IPS DF 6.9 (cell line): Measurements from ENCODE around the gene TSPO.
A peak's percentile ranks its signal among the peaks of the same experiment; 100 is the strongest.

Experiments
- DNase-seq: peaks from one replicate; pipeline ENCODE4 v3.0.0-alpha.2; 2013; ENCODE audit warnings: low read depth, low spot score
- H3K27ac ChIP-seq: one replicate; pipeline ENCODE4 v1.5.1; 2013; ENCODE audit warnings: low read length, control low read depth
- H3K27me3 ChIP-seq: 2 replicates; pipeline ENCODE4 v1.6.1; 2013; ENCODE audit warnings: mild to moderate bottlenecking, low read length; ENCODE audit not compliant: control insufficient read depth, insufficient read depth
- H3K36me3 ChIP-seq: 2 replicates; pipeline ENCODE4 v1.6.1; 2013; ENCODE audit warnings: low read length; ENCODE audit not compliant: control insufficient read depth, insufficient read depth
- H3K4me1 ChIP-seq: 2 replicates; pipeline ENCODE4 v1.6.1; 2013; ENCODE audit warnings: low read length; ENCODE audit not compliant: control insufficient read depth, insufficient read depth
- H3K4me3 ChIP-seq: 2 replicates; pipeline ENCODE4 v1.5.1; 2013; ENCODE audit warnings: mild to moderate bottlenecking, low read length
- H3K9me3 ChIP-seq: 2 replicates; pipeline ENCODE4 v1.6.1; 2013; ENCODE audit warnings: low read length, inconsistent platforms; ENCODE audit not compliant: control insufficient read depth, insufficient read depth
- WGBS: extraction: QIAGEN DNeasy Blood & Tissue Kit; methylation state at CpG from one replicate; pipeline ENCODE4 v1.1.7; 2013; ENCODE audit warnings: mixed read lengths, missing lambda C conversion rate; ENCODE audit not compliant: insufficient read length, insufficient coverage; 5-methylcytosine and 5-hydroxymethylcytosine counted together

TSPO gene

GRCh38 chr22:43201486-43202219 is 50.3 kb downstream of the TSPO start:
- peaks cover 7% of the 10 kb centered on the region; the same call in 1 of the 2 replicates for H3K4me1 ChIP-seq
- no peak overlapping the region for H3K27ac ChIP-seq
- no peaks in the 10 kb centered on the region for H3K36me3 ChIP-seq
- DNase-seq: no peak
- H3K9me3 ChIP-seq: no peaks in the 10 kb centered on the region
- no peaks in the 10 kb centered on the region for H3K27me3 ChIP-seq
- no CpG with 5 or more reads among the region's 26 CpGs for WGBS
- no peak overlapping the region for H3K4me3 ChIP-seq

GRCh38 chr22:43202326-43202725 is 51.0 kb downstream of the TSPO start:
- DNase-seq: no peak
- no peaks in the 10 kb centered on the region for H3K27me3 ChIP-seq
- no CpG with 5 or more reads among the region's 10 CpGs for WGBS
- no peak overlapping the region for H3K4me3 ChIP-seq
- H3K36me3 ChIP-seq: no peaks in the 10 kb centered on the region
- peaks cover 7% of the 10 kb centered on the region; the same call in 1 of the 2 replicates for H3K4me1 ChIP-seq
- H3K27ac ChIP-seq: no peak overlapping the region
- H3K9me3 ChIP-seq: no peaks in the 10 kb centered on the region

- H3K9me3 ChIP-seq: no peaks in the 10 kb centered on the region
- peaks cover 7% of the 10 kb centered on the region; the same call in 1 of the 2 replicates for H3K4me1 ChIP-seq
- WGBS: no CpG with 5 or more reads among the region's 13 CpGs
- no peaks in the 10 kb centered on the region for H3K36me3 ChIP-seq
- H3K27me3 ChIP-seq: no peaks in the 10 kb centered on the region
- DNase-seq: no peak
- no peak overlapping the region for H3K27ac ChIP-seq
- H3K4me3 ChIP-seq: no peak overlapping the region
Observed at GRCh38 chr22:43202756-43203410, 51.5 kb downstream of the TSPO start.

GRCh38 chr22:43203471-43203981 is 52.2 kb downstream of the TSPO start:
- H3K27ac ChIP-seq: no peak overlapping the region
- peak; percentile 55 for DNase-seq
- no peaks in the 10 kb centered on the region for H3K36me3 ChIP-seq
- no peak overlapping the region for H3K4me3 ChIP-seq
- H3K4me1 ChIP-seq: peaks cover 7% of the 10 kb centered on the region; the same call in 1 of the 2 replicates
- H3K27me3 ChIP-seq: no peaks in the 10 kb centered on the region
- H3K9me3 ChIP-seq: no peaks in the 10 kb centered on the region
- WGBS: no CpG with 5 or more reads among the region's 20 CpGs

GRCh38 chr22:43205261-43205691 is 53.9 kb downstream of the TSPO start:
- Histone ChIP-seq H3K4me1 (peaks cover 5% of the 10 kb centered on the region; the same call in 1 of the 2 replicates), H3K27me3 (no peaks in the 10 kb centered on the region), H3K9me3 (no peaks in the 10 kb centered on the region), H3K27ac (no peak overlapping the region), H3K36me3 (no peaks in the 10 kb centered on the region), H3K4me3 (no peak overlapping the region)
- WGBS: no CpG with 5 or more reads among the region's 9 CpGs
- no peak for DNase-seq

- Histone ChIP-seq H3K4me3 (no peak overlapping the region), H3K27me3 (no peaks in the 10 kb centered on the region), H3K27ac (no peak overlapping the region), H3K9me3 (no peaks in the 10 kb centered on the region), H3K36me3 (no peaks in the 10 kb centered on the region), H3K4me1 (peaks cover 5% of the 10 kb centered on the region; the same call in 1 of the 2 replicates)
- 100% methylated on average over 2 of the region's 5 CpGs for WGBS
- DNase-seq: no peak
Observed at GRCh38 chr22:43205748-43206508, 54.6 kb downstream of the TSPO start.

- no peak overlapping the region for H3K4me3 ChIP-seq
- no peaks in the 10 kb centered on the region for H3K9me3 ChIP-seq
- H3K27me3 ChIP-seq: no peaks in the 10 kb centered on the region
- no peak for DNase-seq
- H3K36me3 ChIP-seq: no peaks in the 10 kb centered on the region
- no peak overlapping the region for H3K27ac ChIP-seq
- H3K4me1 ChIP-seq: peaks cover 5% of the 10 kb centered on the region; the same call in 1 of the 2 replicates
- no CpG with 5 or more reads among the region's 23 CpGs for WGBS
Observed at GRCh38 chr22:43206509-43207161, 55.3 kb downstream of the TSPO start.

- H3K36me3 ChIP-seq: no peaks in the 10 kb centered on the region
- no peak for DNase-seq
- no peak overlapping the region for H3K4me3 ChIP-seq
- H3K4me1 ChIP-seq: peaks cover 5% of the 10 kb centered on the region; the same call in 1 of the 2 replicates
- no peaks in the 10 kb centered on the region for H3K27me3 ChIP-seq
- no peak overlapping the region for H3K27ac ChIP-seq
- WGBS: no CpG with 5 or more reads among the region's 13 CpGs
- H3K9me3 ChIP-seq: no peaks in the 10 kb centered on the region
Observed at GRCh38 chr22:43207386-43207785, 56.0 kb downstream of the TSPO start.

GRCh38 chr22:43207849-43208702 is 56.7 kb downstream of the TSPO start:
- WGBS: no CpG with 5 or more reads among the region's 26 CpGs
- H3K4me3 ChIP-seq: no peak overlapping the region
- DNase-seq: no peak

More at GRCh38 chr22:43207849-43208702, 56.7 kb downstream of the TSPO start:
- no peaks in the 10 kb centered on the region for H3K9me3 ChIP-seq
- no peak overlapping the region for H3K27ac ChIP-seq
- 0 out of 2 replicates have a peak, but pooled peaks cover 2% of the 10 kb centered on the region for H3K4me1 ChIP-seq
- H3K36me3 ChIP-seq: no peaks in the 10 kb centered on the region
- H3K27me3 ChIP-seq: no peaks in the 10 kb centered on the region
